T-cell (primary cell): Measurements from ENCODE around the gene COL19A1. TPM values are rescaled to one million over a fixed set of nuclear protein-coding genes. Genes with fewer than 3 reads are reported as not detected.

ENCODE experiments used
- ATAC-seq, 4 experiments: fragments of 200-7000 bp in 3 of 4; fragments of 150-1000 bp in 1 of 4; cut with Tn5 transposase; replicated peaks in 1 of 4; 1 replicate in 3 of 4; 2 replicates in 1 of 4; pipeline ENCODE4 v1.10.0; 2021; ENCODE audit warnings: moderate library complexity in 3 of 4, mild to moderate bottlenecking in 2 of 4, moderate number of reproducible peaks in 1 of 4
- CTCF ChIA-PET, 2 donors: fragments of 300-600 bp; sonication (Branson Sonifier 250); formaldehyde crosslinking; loops; one replicate each; lab custom pipeline; 2022; ENCODE audit warnings: antibody characterized with exemption in 2 of 2; lab: Charles Lee
- POLR2A ChIA-PET, 2 donors: fragments of 300-600 bp; sonication (Branson Sonifier 250); formaldehyde crosslinking; loops; one replicate each; lab custom pipeline; 2022; ENCODE audit warnings: antibody characterized with exemption in 2 of 2; lab: Charles Lee
- DNase-seq, 35 experiments: peaks; one replicate each; pipeline versions ENCODE4 v3.0.0 to v3.0.0-alpha.2; 2013 to 2023
- H3K27ac ChIP-seq: one replicate; pipeline ENCODE4 v1.5.1; 2013; ENCODE audit warnings: low read length
- H3K27me3 ChIP-seq, 2 experiments: replicated peaks in 1 of 2; 1 replicate in 1 of 2; 2 replicates in 1 of 2; pipeline versions ENCODE4 v1.6.1 to v1.7.0; 2013; ENCODE audit warnings: low read length in 1 of 2, mixed read lengths in 1 of 2; ENCODE audit not compliant: control insufficient read depth in 2 of 2, insufficient read depth in 2 of 2; ENCODE audit errors: extremely low read depth in 1 of 2
- H3K36me3 ChIP-seq, 2 donors: 1 replicate in 1 of 2; 2 replicates in 1 of 2; pipeline versions ENCODE4 v1.6.1 to v1.7.0; 2013; ENCODE audit warnings: low read length in 1 of 2; ENCODE audit not compliant: control insufficient read depth in 2 of 2, insufficient read depth in 1 of 2; ENCODE audit errors: extremely low read depth in 1 of 2
- H3K4me1 ChIP-seq, 2 experiments: 1 replicate in 1 of 2; 2 replicates in 1 of 2; pipeline versions ENCODE4 v1.6.1 to v1.7.0; 2013; ENCODE audit warnings: low read length in 2 of 2, mixed read lengths in 1 of 2; ENCODE audit not compliant: insufficient read depth in 2 of 2, control insufficient read depth in 1 of 2; ENCODE audit errors: extremely low read depth in 1 of 2
- H3K4me3 ChIP-seq, 2 donors: 1 replicate in 1 of 2; 2 replicates in 1 of 2; pipeline versions ENCODE4 v1.5.1 to v1.7.0; 2013; ENCODE audit warnings: mild to moderate bottlenecking in 2 of 2, low read length in 1 of 2, moderate library complexity in 1 of 2; ENCODE audit not compliant: control insufficient read depth in 1 of 2; ENCODE audit errors: extremely low read depth in 1 of 2
- H3K9me3 ChIP-seq: 2 replicates; pipeline ENCODE4 v1.7.0; 2013
- H3K27ac Mint-ChIP-seq, 2 donors: one replicate each; pipeline ENCODE4 v1.8.0; 2020 to 2021; ENCODE audit warnings: mild to moderate bottlenecking in 2 of 2, mixed read lengths in 2 of 2
- H3K27me3 Mint-ChIP-seq, 2 donors: one replicate each; pipeline ENCODE4 v1.8.0; 2021 to 2022; ENCODE audit warnings: mixed read lengths in 2 of 2
- H3K36me3 Mint-ChIP-seq: one replicate; pipeline ENCODE4 v1.8.0; 2021; ENCODE audit warnings: mixed read lengths
- H3K4me1 Mint-ChIP-seq, 3 donors: one replicate each; pipeline ENCODE4 v1.8.0; 2020 to 2022; ENCODE audit warnings: mixed read lengths in 3 of 3, mild to moderate bottlenecking in 1 of 3
- H3K4me3 Mint-ChIP-seq, 3 donors: one replicate each; pipeline ENCODE4 v1.8.0; 2020 to 2022; ENCODE audit warnings: mild to moderate bottlenecking in 3 of 3, mixed read lengths in 3 of 3, moderate library complexity in 3 of 3
- H3K9me3 Mint-ChIP-seq, 3 donors: one replicate each; pipeline ENCODE4 v1.8.0; 2020 to 2022; ENCODE audit warnings: mixed read lengths in 3 of 3
- WGBS: methylation state at CpG from one replicate; pipeline ENCODE4 v1.1.5; 2013; ENCODE audit warnings: missing lambda C conversion rate; ENCODE audit not compliant: insufficient coverage; 5-methylcytosine and 5-hydroxymethylcytosine counted together
- total RNA-seq, 35 experiments: library from RNA in 6 of 35; stranded (reverse) in 6 of 35; fragments of 120-200 nt in 1 of 35; gene quantifications; one replicate each; pipeline versions ENCODE4 v1.2.1 to v1.2.4 and lab custom pipeline; 2013 to 2026

Gene COL19A1
- total RNA-seq, 5 donors from 2014 or later (not counting 1 experiment from before 2014, with no cell fraction given) = 0.42 to 2.3 (median 0.55) TPM

DNA sequence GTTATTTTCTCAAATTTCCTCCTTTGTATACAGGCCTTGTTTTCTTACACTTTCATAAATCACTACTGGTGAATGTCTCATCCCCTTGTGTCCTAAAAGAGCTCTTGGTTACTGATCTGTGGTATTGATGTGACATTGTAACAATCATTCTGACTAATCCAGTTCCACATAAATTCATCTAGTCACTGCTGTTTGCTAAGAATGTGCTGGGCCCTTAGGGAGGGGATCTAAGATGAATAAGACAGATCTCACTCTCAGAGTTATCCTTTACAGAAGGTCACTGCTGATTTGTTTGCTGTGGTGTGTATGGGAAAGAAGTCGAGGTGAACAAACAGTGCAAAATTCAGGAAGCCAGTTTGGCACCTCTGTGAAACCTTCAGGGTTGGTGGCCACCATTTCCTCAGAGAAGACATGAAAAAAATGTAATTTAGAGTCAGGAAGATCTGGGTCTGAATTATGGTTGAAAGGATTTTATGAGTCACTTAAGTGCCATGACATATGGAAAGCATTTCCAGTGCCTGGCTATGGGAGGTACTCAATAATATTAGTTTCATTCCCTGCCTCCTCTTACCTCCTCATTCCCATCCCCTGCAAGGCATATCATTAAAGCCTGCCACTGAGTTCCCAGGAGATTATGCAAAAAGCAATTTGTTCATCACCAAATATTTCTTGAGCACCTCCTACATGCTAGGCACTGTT, 314.7 kb downstream of the COL19A1 start:
- H3K27me3 Mint-ChIP-seq = peaks cover 0 to 2% of the 10 kb centered on the region in 2 donors
- Histone ChIP-seq H3K4me3 (no peak overlapping the region), H3K27me3 (no peaks in the 10 kb centered on the region), H3K9me3 (no peaks in the 10 kb centered on the region), H3K36me3 (no peaks in the 10 kb centered on the region), H3K4me1 (no peaks in the 10 kb centered on the region), H3K27ac (no peak overlapping the region)
- no peaks in the 10 kb centered on the region for H3K4me1 Mint-ChIP-seq
- H3K4me3 Mint-ChIP-seq = no peak overlapping the region
- ChIA-PET POLR2A (no interaction called here), CTCF (no interaction called here)
- DNase-seq (no peak), ATAC-seq (no peak)
- H3K36me3 Mint-ChIP-seq = no peaks in the 10 kb centered on the region
- WGBS = 0% methylated on average over 1 of the region's 1 CpG
- no peak overlapping the region for H3K27ac Mint-ChIP-seq
- no peaks in the 10 kb centered on the region for H3K9me3 Mint-ChIP-seq

GRCh38 chr6:70183538-70183937, 317.2 kb downstream of the COL19A1 start:
- Mint-ChIP-seq H3K4me1 (no peaks in the 10 kb centered on the region), H3K36me3 (no peaks in the 10 kb centered on the region), H3K9me3 (no peaks in the 10 kb centered on the region), H3K27ac (no peak overlapping the region), H3K27me3 (peaks cover 0 to 1% of the 10 kb centered on the region in 2 donors), H3K4me3 (no peak overlapping the region)
- Histone ChIP-seq H3K9me3 (no peaks in the 10 kb centered on the region), H3K27ac (no peak overlapping the region), H3K27me3 (no peaks in the 10 kb centered on the region), H3K4me3 (no peak overlapping the region), H3K4me1 (no peaks in the 10 kb centered on the region), H3K36me3 (no peaks in the 10 kb centered on the region)
- DNase-seq (no peak), ATAC-seq (no peak)
- WGBS = 11% methylated on average over 1 of the region's 3 CpGs
- ChIA-PET POLR2A (interaction anchor here in 1 of 2 donors (0.5 kb wide), 1 partner anchor 269 kb away, joined by 3 read pairs; no protein-coding TSS in a partner anchor), CTCF (no interaction called here)

- H3K36me3 Mint-ChIP-seq = no peaks in the 10 kb centered on the region
- Histone ChIP-seq H3K27ac (no peak overlapping the region), H3K9me3 (no peaks in the 10 kb centered on the region), H3K36me3 (no peaks in the 10 kb centered on the region), H3K27me3 (no peaks in the 10 kb centered on the region), H3K4me3 (no peak overlapping the region), H3K4me1 (no peaks in the 10 kb centered on the region)
- H3K27me3 Mint-ChIP-seq = peaks cover 0 to 1% of the 10 kb centered on the region in 2 donors
- H3K9me3 Mint-ChIP-seq = no peaks in the 10 kb centered on the region
- H3K27ac Mint-ChIP-seq = no peak overlapping the region
- ATAC-seq (no peak), DNase-seq (no peak)
- H3K4me3 Mint-ChIP-seq = no peak overlapping the region
- no CpG with 5 or more reads among the region's 3 CpGs for WGBS
- ChIA-PET POLR2A (no interaction called here), CTCF (no interaction called here)
- H3K4me1 Mint-ChIP-seq = no peaks in the 10 kb centered on the region
These were observed 318.4 kb downstream of the COL19A1 start for GRCh38 chr6:70184723-70185122.

GRCh38 chr6:70186461-70186860, 320.1 kb downstream of the COL19A1 start:
- ChIA-PET POLR2A (no interaction called here), CTCF (no interaction called here)
- H3K27me3 ChIP-seq = no peaks in the 10 kb centered on the region
- H3K36me3 ChIP-seq = no peaks in the 10 kb centered on the region
- ATAC-seq = no peak
- H3K27ac Mint-ChIP-seq = no peak overlapping the region
- no peak overlapping the region for H3K4me3 ChIP-seq
- H3K4me1 ChIP-seq = no peaks in the 10 kb centered on the region
- no peak for DNase-seq
- H3K4me1 Mint-ChIP-seq = no peaks in the 10 kb centered on the region
- no peaks in the 10 kb centered on the region for H3K9me3 ChIP-seq
- peaks cover 0 to 1% of the 10 kb centered on the region in 2 donors for H3K27me3 Mint-ChIP-seq
- H3K36me3 Mint-ChIP-seq = no peaks in the 10 kb centered on the region
- no peak overlapping the region for H3K4me3 Mint-ChIP-seq
- H3K27ac ChIP-seq = no peak overlapping the region
- no CpG with 5 or more reads among the region's 1 CpG for WGBS
- H3K9me3 Mint-ChIP-seq = no peaks in the 10 kb centered on the region

- Mint-ChIP-seq H3K9me3 (no peaks in the 10 kb centered on the region), H3K4me3 (no peak overlapping the region), H3K4me1 (no peaks in the 10 kb centered on the region), H3K27ac (no peak overlapping the region), H3K27me3 (peaks cover 5 to 7% of the 10 kb centered on the region in 2 donors), H3K36me3 (no peaks in the 10 kb centered on the region)
- no peak for DNase-seq
- Histone ChIP-seq H3K9me3 (no peaks in the 10 kb centered on the region), H3K27ac (no peak overlapping the region), H3K27me3 (no peaks in the 10 kb centered on the region), H3K4me1 (no peaks in the 10 kb centered on the region), H3K4me3 (no peak overlapping the region), H3K36me3 (no peaks in the 10 kb centered on the region)
- WGBS = 87% methylated on average over 6 of the region's 6 CpGs
- ChIA-PET POLR2A (no interaction called here), CTCF (no interaction called here)
- ATAC-seq = no peak
These were observed 321.8 kb downstream of the COL19A1 start for GRCh38 chr6:70188202-70188601.

GRCh38 chr6:70194421-70194820, 328.1 kb downstream of the COL19A1 start:
- Histone ChIP-seq H3K36me3 (no peaks in the 10 kb centered on the region), H3K27ac (no peak overlapping the region), H3K27me3 (no peaks in the 10 kb centered on the region), H3K9me3 (no peaks in the 10 kb centered on the region), H3K4me1 (no peaks in the 10 kb centered on the region), H3K4me3 (no peak overlapping the region)
- Mint-ChIP-seq H3K9me3 (no peaks in the 10 kb centered on the region), H3K4me1 (no peaks in the 10 kb centered on the region), H3K27ac (no peak overlapping the region), H3K36me3 (no peaks in the 10 kb centered on the region), H3K4me3 (no peak overlapping the region), H3K27me3 (peaks cover 11 to 26% of the 10 kb centered on the region in 2 donors)
- DNase-seq (no peak), ATAC-seq (no peak)
- CTCF ChIA-PET = no interaction called here
- POLR2A ChIA-PET = no interaction called here
